HEK293T (cell line): ENCODE results near the gene BCL2A1.

Source experiments
- BHLHE40 ChIP-seq: fragments of 450-650 bp; IDR thresholded peaks from 2 replicates; pipeline ENCODE4 v1.6.1; 2016; ENCODE audit warnings: mild to moderate bottlenecking, moderate library complexity, borderline replicate concordance
- FOXA1 ChIP-seq: fragments of 450-650 bp; IDR thresholded peaks from 2 replicates; pipeline ENCODE4 v1.6.1; 2016; ENCODE audit warnings: mild to moderate bottlenecking
- FOXK2 ChIP-seq: fragments of 450-650 bp; IDR thresholded peaks from 2 replicates; pipeline ENCODE4 v1.6.1; 2016; ENCODE audit warnings: mild to moderate bottlenecking
- FOXM1 ChIP-seq: fragments of 450-650 bp; IDR thresholded peaks from 2 replicates; pipeline ENCODE4 v1.6.1; 2017; ENCODE audit warnings: mild to moderate bottlenecking, borderline replicate concordance
- L3MBTL2 ChIP-seq: fragments of 450-650 bp; conservative IDR thresholded peaks from 2 replicates; pipeline ENCODE4 v1.6.1; 2016; ENCODE audit warnings: mild to moderate bottlenecking
- LEF1 ChIP-seq: fragments of 450-650 bp; IDR thresholded peaks from 2 replicates; pipeline ENCODE4 v1.6.1; 2017; ENCODE audit warnings: mild to moderate bottlenecking, borderline replicate concordance
- SP1 ChIP-seq: fragments of 450-650 bp; IDR thresholded peaks from 2 replicates; pipeline ENCODE4 v1.6.1; 2017

- TF ChIP-seq SP1 (no peak), LEF1 (no peak), FOXM1 (no peak), FOXK2 (no peak), FOXA1 (no peak), L3MBTL2 (no peak), BHLHE40 (no peak)
These were observed 54.4 kb downstream of the BCL2A1 start for GRCh38 chr15:79916502-79917132.
